NOMO-1 (cell line): ENCODE results near the gene SFI1.

Experiments
- DNase-seq, 2 experiments: peaks; one replicate each; lab custom pipeline; 2025; ENCODE audit not compliant: unreplicated experiment in 2 of 2; lab: John Stamatoyannopoulos, UW

SFI1 gene

GRCh38 chr22:31615491-31615860, 119.1 kb downstream of the SFI1 start:
- no peak for DNase-seq

GRCh38 chr22:31615940-31616314, 119.6 kb downstream of the SFI1 start:
- DNase-seq, result no peak

GRCh38 chr22:31616315-31616980, 120.1 kb downstream of the SFI1 start:
- no peak for DNase-seq

GRCh38 chr22:31618057-31618456, 121.7 kb downstream of the SFI1 start:
- no peak for DNase-seq

GRCh38 chr22:31618471-31619176, 122.3 kb downstream of the SFI1 start:
- DNase-seq, result no peak

GRCh38 chr22:31619611-31620300, 123.4 kb downstream of the SFI1 start:
- no peak for DNase-seq

GRCh38 chr22:31620756-31621480, 124.6 kb downstream of the SFI1 start:
- no peak for DNase-seq

GRCh38 chr22:31621507-31622124, 125.3 kb downstream of the SFI1 start:
- DNase-seq, result no peak

- no peak for DNase-seq
These were observed 126.6 kb downstream of the SFI1 start for GRCh38 chr22:31622980-31623379.

GRCh38 chr22:31623592-31624304, 127.4 kb downstream of the SFI1 start:
- no peak for DNase-seq

- DNase-seq, result no peak
These were observed 128.9 kb downstream of the SFI1 start for GRCh38 chr22:31625257-31625640.

- DNase-seq, result no peak
These were observed 129.5 kb downstream of the SFI1 start for GRCh38 chr22:31625661-31626426.

- DNase-seq, result no peak
These were observed 130.3 kb downstream of the SFI1 start for GRCh38 chr22:31626427-31627150.

GRCh38 chr22:31627223-31627731, 130.9 kb downstream of the SFI1 start:
- DNase-seq, result no peak

GRCh38 chr22:31628362-31628761, 132.0 kb downstream of the SFI1 start:
- DNase-seq, result no peak

- no peak for DNase-seq
These were observed 132.8 kb downstream of the SFI1 start for GRCh38 chr22:31628969-31629708.

- DNase-seq, result no peak
These were observed 133.4 kb downstream of the SFI1 start for GRCh38 chr22:31629741-31630184.
